GM19239 (cell line): Measurements from ENCODE around the gene LPP.
"Not testable (repeated sequence)": the region's sequence is repeated elsewhere in the genome, so short reads cannot be mapped to it uniquely, and the experiment has no call there.

ENCODE experiments used
- DNase-seq: peaks from one replicate; pipeline ENCODE4 v3.0.0; 2011; ENCODE audit warnings: low spot score; ENCODE audit not compliant: insufficient read length
- FAIRE-seq: peaks from 2 replicates; lab custom pipeline; 2011; peaks lifted over from hg19 to GRCh38; lab: Jason Lieb, UNC

Gene LPP, protein sequence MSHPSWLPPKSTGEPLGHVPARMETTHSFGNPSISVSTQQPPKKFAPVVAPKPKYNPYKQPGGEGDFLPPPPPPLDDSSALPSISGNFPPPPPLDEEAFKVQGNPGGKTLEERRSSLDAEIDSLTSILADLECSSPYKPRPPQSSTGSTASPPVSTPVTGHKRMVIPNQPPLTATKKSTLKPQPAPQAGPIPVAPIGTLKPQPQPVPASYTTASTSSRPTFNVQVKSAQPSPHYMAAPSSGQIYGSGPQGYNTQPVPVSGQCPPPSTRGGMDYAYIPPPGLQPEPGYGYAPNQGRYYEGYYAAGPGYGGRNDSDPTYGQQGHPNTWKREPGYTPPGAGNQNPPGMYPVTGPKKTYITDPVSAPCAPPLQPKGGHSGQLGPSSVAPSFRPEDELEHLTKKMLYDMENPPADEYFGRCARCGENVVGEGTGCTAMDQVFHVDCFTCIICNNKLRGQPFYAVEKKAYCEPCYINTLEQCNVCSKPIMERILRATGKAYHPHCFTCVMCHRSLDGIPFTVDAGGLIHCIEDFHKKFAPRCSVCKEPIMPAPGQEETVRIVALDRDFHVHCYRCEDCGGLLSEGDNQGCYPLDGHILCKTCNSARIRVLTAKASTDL

GRCh38 chr3:188154014-188154808, at the start of gene LPP:
Gene LPP (plus strand): TSS chr3:188154157. CDS start chr3:188406121, 251,964 bp downstream.
- FAIRE-seq (no peak), DNase-seq (peak; percentile 64)

- no peak for DNase-seq
- no peak for FAIRE-seq
Measured at GRCh38 chr3:188106006-188106405, 48.0 kb upstream of the LPP start.

GRCh38 chr3:188106454-188106853, 47.5 kb upstream of the LPP start:
- no peak for FAIRE-seq
- DNase-seq, result no peak

DNA sequence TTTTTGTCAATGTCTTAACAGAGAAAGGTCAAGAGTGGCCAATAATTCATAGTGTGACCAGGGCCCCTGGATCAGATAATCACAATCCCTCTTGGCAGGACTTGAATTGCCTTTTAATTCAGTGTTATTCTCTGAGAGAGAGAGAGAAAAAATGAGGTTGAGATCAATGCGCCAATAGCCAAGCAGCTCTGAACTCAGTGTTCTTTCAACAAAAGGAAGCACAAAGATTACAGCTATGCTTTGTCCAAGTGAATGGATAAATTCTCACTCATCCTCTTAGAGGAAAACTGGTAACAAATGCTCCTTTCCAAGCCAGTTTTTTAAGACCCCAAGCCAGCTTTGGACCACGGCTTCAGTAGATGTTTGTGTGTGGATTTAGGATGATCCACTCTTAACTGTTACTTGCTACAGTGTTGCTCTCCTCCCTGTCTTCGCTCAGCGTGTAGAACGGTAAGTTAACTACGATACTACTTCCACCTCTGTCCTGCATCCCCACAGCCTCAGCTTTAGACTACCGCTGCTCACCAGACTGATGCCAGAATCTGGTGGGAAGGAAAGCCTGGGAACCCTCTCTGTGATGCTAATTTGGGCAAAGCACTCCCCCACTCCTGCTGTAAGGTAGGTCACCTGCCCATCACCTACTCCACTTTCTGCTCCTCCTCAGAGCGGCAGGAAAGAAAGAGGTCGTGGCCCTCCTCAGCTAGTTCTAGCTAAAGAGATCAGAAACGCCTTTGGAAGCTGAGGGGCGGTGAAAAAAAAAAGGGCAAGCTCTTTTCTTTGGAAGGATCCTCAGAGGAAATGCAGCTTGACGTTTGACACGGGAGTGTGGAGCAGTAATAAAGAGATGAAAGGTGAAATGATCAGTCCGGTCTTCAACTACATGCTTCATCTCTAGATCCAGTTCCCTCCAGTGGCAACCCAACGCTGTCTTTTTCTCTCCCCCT, 46.8 kb upstream of the LPP start:
- DNase-seq (no peak), FAIRE-seq (no peak)

- FAIRE-seq (no peak), DNase-seq (no peak)
Measured at GRCh38 chr3:188108703-188109412, 45.1 kb upstream of the LPP start.

DNA sequence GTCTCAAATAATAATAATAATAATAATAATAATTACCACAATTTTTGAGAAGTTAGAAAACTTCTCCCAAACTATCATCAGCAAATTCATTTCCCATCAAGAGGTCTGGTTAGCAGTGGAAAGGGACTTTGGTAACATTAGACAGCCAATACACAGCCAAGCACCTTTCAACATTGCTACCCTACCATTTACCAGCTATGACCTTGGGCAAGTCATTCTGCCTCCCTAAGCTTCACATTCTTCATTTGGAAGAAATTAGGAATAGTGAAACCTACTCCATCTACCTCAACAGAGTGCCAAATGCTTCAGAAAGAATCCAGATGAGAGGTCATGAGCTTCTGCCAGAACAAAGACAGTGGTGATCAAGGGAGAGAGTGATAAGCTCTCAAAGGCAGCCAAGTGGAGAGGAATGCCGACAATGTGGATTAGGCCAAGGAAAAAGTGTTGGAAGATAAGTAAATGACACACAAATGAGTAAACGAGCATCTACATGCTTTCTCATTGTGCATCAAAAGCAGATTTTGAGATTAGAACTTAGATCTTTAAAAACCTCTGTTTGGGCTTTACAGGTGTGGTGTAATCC, 42.9 kb upstream of the LPP start:
- no peak for FAIRE-seq

GRCh38 chr3:188113756-188114155, 40.2 kb upstream of the LPP start:
- DNase-seq (no peak), FAIRE-seq (no peak)

More for the DNA sequence above, 42.9 kb upstream of the LPP start:
- no peak for DNase-seq

DNA sequence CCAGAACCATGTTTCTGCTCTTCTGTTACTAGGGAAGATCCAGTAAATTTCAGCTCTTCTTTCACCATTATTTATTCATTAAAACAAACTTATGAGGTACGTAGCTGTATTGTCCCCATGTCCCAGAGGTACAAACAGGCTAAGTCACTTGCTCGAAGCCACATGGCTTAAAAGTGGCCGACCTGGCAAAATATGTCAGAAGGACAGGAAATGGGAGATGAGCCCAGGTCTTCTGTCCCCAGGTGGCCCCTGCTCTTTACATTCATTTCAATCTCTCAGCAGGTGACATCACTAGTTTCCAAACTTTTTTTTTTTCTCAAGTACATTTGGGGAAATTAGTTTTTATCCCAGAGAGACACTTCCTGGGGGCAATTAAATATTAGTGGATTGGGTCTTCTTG, 34.1 kb upstream of the LPP start:
- DNase-seq, result no peak
- FAIRE-seq, result no peak

DNA sequence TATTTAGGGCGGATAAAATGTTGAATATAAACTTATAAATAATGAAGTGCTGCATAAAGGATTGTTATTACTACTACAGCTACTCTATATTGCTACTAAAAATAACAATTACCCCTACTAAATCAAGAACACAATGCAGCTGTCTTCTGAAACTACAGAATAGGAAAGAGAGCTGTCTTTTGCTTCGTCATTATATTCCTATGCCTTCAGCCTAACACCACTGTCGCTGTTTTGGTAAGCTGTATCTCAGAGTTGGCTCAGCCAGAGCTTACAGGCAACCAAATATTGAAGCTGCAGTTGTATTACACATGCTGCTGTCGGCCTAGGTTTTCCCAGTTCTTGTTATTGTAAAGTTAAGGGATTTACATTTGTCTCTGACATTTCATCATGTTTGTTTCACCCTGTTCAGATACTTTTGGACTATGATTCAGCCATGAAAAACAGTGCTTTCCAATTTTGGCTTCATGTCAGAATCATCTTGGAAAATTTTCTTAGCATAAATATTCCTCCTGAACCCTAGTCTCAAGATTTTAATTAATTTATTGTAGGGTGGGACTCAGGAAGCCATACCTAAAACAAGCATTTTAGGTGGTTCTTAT, 31.3 kb upstream of the LPP start:
- FAIRE-seq (no peak), DNase-seq (no peak)

DNA sequence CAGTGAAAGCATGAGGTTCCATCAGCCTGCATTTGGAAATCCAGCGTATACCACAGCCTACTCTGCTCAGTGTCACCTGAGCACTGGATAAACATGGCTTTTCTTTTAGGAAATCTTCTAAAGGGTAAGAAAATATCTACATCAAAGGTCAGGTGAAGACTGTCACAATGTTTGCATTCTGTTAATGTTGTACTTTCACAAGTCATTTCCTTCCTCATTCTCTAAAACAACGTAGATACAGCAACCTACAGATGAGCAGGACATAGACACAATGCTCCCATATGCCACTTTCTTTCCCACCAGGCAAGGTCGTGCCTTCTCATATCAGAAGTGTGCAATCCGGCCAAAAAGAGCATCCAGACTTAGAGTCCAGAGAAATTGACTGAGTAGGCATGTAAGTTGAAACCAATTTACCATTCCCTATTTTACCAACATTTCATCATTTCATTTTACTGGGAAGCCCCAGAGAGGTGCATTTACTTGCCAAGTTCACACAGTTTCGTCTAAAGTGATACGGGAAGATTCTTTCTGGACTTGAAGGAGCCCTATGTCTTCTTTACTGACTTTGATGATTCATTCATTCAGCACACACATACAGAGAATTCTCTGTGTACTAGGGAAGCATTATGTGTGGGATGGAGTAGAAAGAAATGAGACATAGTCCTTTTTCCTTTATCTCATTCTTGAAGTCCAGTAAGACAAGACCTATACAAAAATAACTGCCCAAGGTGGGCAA, 30.6 kb upstream of the LPP start:
- DNase-seq (no peak), FAIRE-seq (no peak)

DNA sequence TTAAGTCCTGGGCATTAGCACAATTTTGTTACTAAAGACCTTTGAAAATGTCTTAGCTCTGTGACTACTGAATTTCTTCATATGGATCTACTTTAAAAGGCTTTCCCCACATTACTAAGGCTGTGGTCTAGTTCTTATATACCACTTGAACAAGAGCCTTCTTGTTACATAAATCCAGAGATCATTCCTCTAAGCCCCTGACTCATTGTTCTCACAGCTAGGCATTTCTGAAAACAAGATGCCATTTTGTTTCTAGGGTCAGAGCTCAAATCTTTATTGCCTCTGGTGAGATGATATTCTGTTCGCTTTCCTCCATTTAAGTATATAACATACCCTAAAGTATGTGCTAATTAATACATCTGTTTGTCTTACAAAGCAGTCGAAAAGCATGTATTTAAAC, 29.8 kb upstream of the LPP start:
- DNase-seq, result no peak
- no peak for FAIRE-seq

- DNase-seq (no peak), FAIRE-seq (no peak)
Measured at GRCh38 chr3:188125076-188125475, 28.9 kb upstream of the LPP start.

DNA sequence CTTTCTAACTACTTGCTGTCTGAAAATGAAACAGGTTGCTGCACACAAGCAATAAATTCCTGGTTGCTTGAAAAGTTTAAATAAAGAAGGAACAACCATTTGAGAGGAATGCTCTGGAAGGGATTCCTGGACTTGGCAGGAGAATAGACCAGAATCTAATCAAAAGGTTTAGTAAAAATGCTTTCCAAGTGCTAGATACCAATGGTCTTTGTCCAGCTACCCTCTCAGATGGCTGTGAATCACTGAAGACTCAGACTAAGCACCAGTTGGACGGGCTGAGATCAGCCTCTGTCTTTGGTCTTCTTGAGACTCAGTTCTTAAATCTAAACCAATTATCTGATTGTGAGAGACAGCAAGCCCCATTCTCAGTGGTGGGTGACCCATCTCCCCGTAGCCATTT, 27.7 kb upstream of the LPP start:
- no peak for FAIRE-seq
- no peak for DNase-seq

- FAIRE-seq, result no peak
- no peak for DNase-seq
Measured at GRCh38 chr3:188126934-188127333, 27.0 kb upstream of the LPP start.

DNA sequence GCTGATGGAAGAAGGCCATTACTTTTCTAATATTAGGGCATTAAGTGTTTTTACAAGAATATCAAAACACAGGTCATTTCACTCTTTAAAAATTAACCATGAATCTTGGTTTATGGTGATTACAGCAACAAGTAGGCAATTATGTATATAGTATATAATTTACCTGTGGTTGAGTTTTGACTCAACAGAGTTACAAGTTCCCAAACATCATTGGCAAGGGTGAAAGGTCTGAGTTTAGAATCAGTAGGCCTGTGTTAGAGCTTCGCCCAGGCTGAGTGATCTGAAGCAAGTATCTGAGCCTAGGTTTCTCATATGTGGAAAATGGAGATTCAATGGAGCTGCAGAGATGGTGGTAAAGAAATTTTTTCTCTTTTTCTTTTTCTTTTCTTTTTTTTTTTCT, 25.1 kb upstream of the LPP start:
- DNase-seq, result no peak
- FAIRE-seq, result no peak

GRCh38 chr3:188131023-188131422, 22.9 kb upstream of the LPP start:
- FAIRE-seq, DNase-seq: not testable (repeated sequence)

DNA sequence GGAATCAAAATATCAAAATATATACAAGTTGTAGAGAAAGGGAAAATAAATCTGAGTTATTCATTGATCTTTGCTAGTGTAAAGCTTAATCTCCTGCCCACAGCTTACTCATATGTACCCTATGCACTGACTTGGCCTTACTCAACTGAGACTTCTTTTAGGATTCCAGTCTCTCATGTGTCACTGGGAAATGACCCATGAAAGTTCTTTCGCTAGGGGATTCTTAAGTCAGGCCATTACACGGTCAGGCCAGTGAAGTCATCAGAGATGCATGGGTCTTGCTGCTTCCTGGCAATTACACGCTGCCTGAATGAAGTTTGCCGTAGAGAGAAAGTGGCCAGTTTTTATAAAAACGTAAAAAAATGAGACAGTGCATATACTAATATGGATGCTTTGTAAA, 20.7 kb upstream of the LPP start:
- FAIRE-seq, result no peak
- no peak for DNase-seq

DNA sequence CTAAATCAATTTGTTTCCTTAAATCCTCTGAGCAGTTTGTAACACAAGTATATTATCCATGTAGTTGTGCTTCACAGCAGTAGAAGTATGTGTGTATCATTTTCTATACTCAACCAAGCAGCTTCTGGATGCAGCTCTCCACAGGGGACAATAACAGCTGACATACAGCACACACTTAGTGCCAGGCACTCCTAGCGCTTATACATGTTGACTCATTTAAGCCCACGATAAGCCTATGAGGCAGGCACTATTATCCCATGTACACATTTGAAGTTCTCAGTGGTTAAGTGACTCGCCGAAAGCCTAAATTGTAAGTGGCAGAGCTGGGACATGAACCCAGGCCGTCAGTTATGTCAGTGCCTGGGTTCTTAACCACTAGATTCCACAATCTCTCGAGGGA, 20.3 kb upstream of the LPP start:
- FAIRE-seq, result no peak

More for the DNA sequence above, 20.3 kb upstream of the LPP start:
- no peak for DNase-seq
